ENCODE measurements around the gene TUBGCP3.

TUBGCP3 gene

GRCh38 chr13:112474869-112475268 is 113.1 kb downstream of the TUBGCP3 start:
- DNase-seq = no peak

- no peak for DNase-seq
These were observed 114.1 kb downstream of the TUBGCP3 start for GRCh38 chr13:112473818-112474217.

- DNase-seq = no peak
These were observed 118.7 kb downstream of the TUBGCP3 start for GRCh38 chr13:112469071-112469745.

GRCh38 chr13:112468069-112468468 is 119.9 kb downstream of the TUBGCP3 start:
- no peak for DNase-seq

GRCh38 chr13:112467236-112467635 is 120.7 kb downstream of the TUBGCP3 start:
- DNase-seq = no peak

GRCh38 chr13:112466132-112467058 is 121.6 kb downstream of the TUBGCP3 start:
- no peak for DNase-seq

- no peak for DNase-seq
These were observed 122.5 kb downstream of the TUBGCP3 start for GRCh38 chr13:112465251-112466131.

- DNase-seq = no peak
These were observed 123.2 kb downstream of the TUBGCP3 start for GRCh38 chr13:112464720-112465119.

GRCh38 chr13:112462408-112462807 is 125.5 kb downstream of the TUBGCP3 start:
- no peak for DNase-seq

- no peak for DNase-seq
These were observed 130.5 kb downstream of the TUBGCP3 start for GRCh38 chr13:112457485-112457884.

GRCh38 chr13:112457081-112457480 is 130.9 kb downstream of the TUBGCP3 start:
- no peak for DNase-seq

GRCh38 chr13:112456138-112457056 is 131.6 kb downstream of the TUBGCP3 start:
- DNase-seq = no peak

GRCh38 chr13:112455476-112456059 is 132.4 kb downstream of the TUBGCP3 start:
- no peak for DNase-seq

GRCh38 chr13:112454648-112455334 is 133.2 kb downstream of the TUBGCP3 start:
- DNase-seq = no peak

GRCh38 chr13:112453874-112454647 is 133.9 kb downstream of the TUBGCP3 start:
- DNase-seq = no peak

GRCh38 chr13:112453207-112453829 is 134.6 kb downstream of the TUBGCP3 start:
- DNase-seq = no peak

- DNase-seq = no peak
These were observed 135.4 kb downstream of the TUBGCP3 start for GRCh38 chr13:112452380-112453206.

- DNase-seq = no peak
These were observed 136.2 kb downstream of the TUBGCP3 start for GRCh38 chr13:112451512-112452379.

Data from CD4-positive, alpha-beta T cell treated with Interleukin-17A for 1 hour (primary cell).